Neuronal stem cell (in vitro differentiated cells): ENCODE results near the gene GPR160.

Experiments used
- DNase-seq: peaks from one replicate; pipeline ENCODE4 v3.0.0-alpha.2; 2013; ENCODE audit warnings: low spot score
- H2AFZ ChIP-seq: one replicate; pipeline ENCODE4 v1.6.1; 2013; ENCODE audit warnings: mild to moderate bottlenecking, low read length, inconsistent platforms
- H2AK5ac ChIP-seq: 2 replicates; pipeline ENCODE4 v1.6.1; 2013; ENCODE audit warnings: low read depth, mild to moderate bottlenecking, inconsistent platforms, low read length, moderate library complexity, mixed read lengths
- H2BK120ac ChIP-seq: 2 replicates; pipeline ENCODE4 v1.6.1; 2013; ENCODE audit warnings: low read depth, mild to moderate bottlenecking, inconsistent platforms, low read length, moderate library complexity, mixed read lengths
- H2BK12ac ChIP-seq: one replicate; pipeline ENCODE4 v1.6.1; 2013; ENCODE audit warnings: low read length, inconsistent platforms
- H2BK15ac ChIP-seq: 2 replicates; pipeline ENCODE4 v1.6.1; 2013; ENCODE audit warnings: mild to moderate bottlenecking, low read length, inconsistent platforms, mixed read lengths
- H2BK5ac ChIP-seq: one replicate; pipeline ENCODE4 v1.6.1; 2013; ENCODE audit warnings: inconsistent platforms, mild to moderate bottlenecking, low read length, moderate library complexity
- H3K14ac ChIP-seq: one replicate; pipeline ENCODE4 v1.6.1; 2013; ENCODE audit warnings: low read length, inconsistent platforms
- H3K18ac ChIP-seq: 2 replicates; pipeline ENCODE4 v1.6.1; 2013; ENCODE audit warnings: low read length, inconsistent platforms
- H3K23ac ChIP-seq: 2 replicates; pipeline ENCODE4 v1.6.1; 2013; ENCODE audit warnings: low read depth, mild to moderate bottlenecking, mixed read lengths, low read length, inconsistent platforms; ENCODE audit not compliant: poor library complexity
- H3K27ac ChIP-seq: replicated peaks from 3 replicates; pipeline ENCODE4 v1.5.1; 2013; ENCODE audit warnings: low read length, inconsistent platforms
- H3K27me3 ChIP-seq, 3 experiments: 2 replicates each; pipeline ENCODE4 v1.6.1; 2013; ENCODE audit warnings: low read length in 3 of 3, mild to moderate bottlenecking in 2 of 3, inconsistent platforms in 1 of 3, low read depth in 1 of 3, mixed read lengths in 1 of 3, moderate library complexity in 1 of 3; ENCODE audit not compliant: control insufficient read depth in 3 of 3, insufficient read depth in 3 of 3
- H3K36me3 ChIP-seq, 2 donors: replicated peaks in 1 of 2; 2 replicates each; pipeline ENCODE4 v1.6.1; 2013; ENCODE audit warnings: low read length in 2 of 2; ENCODE audit not compliant: control insufficient read depth in 2 of 2, insufficient read depth in 2 of 2
- H3K4ac ChIP-seq: 2 replicates; pipeline ENCODE4 v1.6.1; 2013; ENCODE audit warnings: inconsistent platforms, mild to moderate bottlenecking, low read length, moderate library complexity
- H3K4me1 ChIP-seq, 2 donors: 1 replicate in 1 of 2; 2 replicates in 1 of 2; pipeline ENCODE4 v1.6.1; 2013; ENCODE audit warnings: low read length in 2 of 2, low read depth in 1 of 2; ENCODE audit not compliant: control insufficient read depth in 2 of 2, insufficient read depth in 1 of 2
- H3K4me2 ChIP-seq: one replicate; pipeline ENCODE4 v1.6.1; 2013; ENCODE audit warnings: mild to moderate bottlenecking, low read length, inconsistent platforms; ENCODE audit not compliant: insufficient read depth, poor library complexity, severe bottlenecking
- H3K4me3 ChIP-seq, 2 donors: 2 replicates each; pipeline ENCODE4 v1.5.1; 2013; ENCODE audit warnings: low read length in 2 of 2, mild to moderate bottlenecking in 2 of 2, inconsistent platforms in 1 of 2, moderate library complexity in 1 of 2
- H3K79me1 ChIP-seq: one replicate; pipeline ENCODE4 v1.6.1; 2013; ENCODE audit warnings: low read depth, mild to moderate bottlenecking, inconsistent platforms, low read length, moderate library complexity
- H3K9ac ChIP-seq: one replicate; pipeline ENCODE4 v1.6.1; 2013; ENCODE audit warnings: mild to moderate bottlenecking, low read depth, low read length, inconsistent platforms; ENCODE audit not compliant: poor library complexity
- H3K9me3 ChIP-seq, 2 donors: replicated peaks in 1 of 2; 2 replicates each; pipeline versions ENCODE3 to v1.6.1; 2013; ENCODE audit warnings: low read length in 2 of 2, mild to moderate bottlenecking in 2 of 2, inconsistent platforms in 1 of 2, low read depth in 1 of 2, mixed read lengths in 1 of 2, moderate library complexity in 1 of 2; ENCODE audit not compliant: control insufficient read depth in 2 of 2, insufficient read depth in 1 of 2
- H4K8ac ChIP-seq: one replicate; pipeline ENCODE4 v1.6.1; 2013; ENCODE audit warnings: low read depth, mild to moderate bottlenecking, inconsistent platforms, low read length, moderate library complexity
- H4K91ac ChIP-seq: one replicate; pipeline ENCODE4 v1.6.1; 2013; ENCODE audit warnings: low read length, low read depth, mild to moderate bottlenecking, inconsistent platforms; ENCODE audit not compliant: poor library complexity
- WGBS, 2 donors: extraction: QIAGEN DNeasy Blood & Tissue Kit; methylation state at CpG; one replicate each; pipeline ENCODE4 v1.1.7; 2013; ENCODE audit warnings: missing lambda C conversion rate in 2 of 2, mixed read lengths in 1 of 2; ENCODE audit not compliant: insufficient read length in 2 of 2, insufficient replicate concordance in 1 of 2; ENCODE audit errors: extremely low coverage in 2 of 2; 5-methylcytosine and 5-hydroxymethylcytosine counted together

The GPR160 gene

DNA sequence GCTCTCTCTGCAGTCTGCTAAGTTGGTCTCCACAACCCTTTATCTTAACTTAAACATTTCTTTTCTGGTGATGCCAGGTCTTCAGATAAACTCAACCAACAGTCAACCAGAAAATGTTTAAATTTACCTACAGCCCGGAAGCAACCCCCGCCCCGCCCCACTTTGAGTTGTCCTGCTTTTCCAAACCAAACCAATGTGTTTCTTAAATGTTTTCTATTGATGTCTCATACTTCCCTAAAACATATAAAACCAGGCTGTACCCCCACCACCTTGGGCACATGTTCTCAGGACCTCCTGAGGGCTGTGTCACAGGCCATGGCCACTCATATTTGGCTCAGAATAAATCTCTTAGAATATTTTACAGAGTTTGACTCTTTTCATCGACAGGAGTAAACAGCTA, 13.2 kb upstream of the GPR160 start:
- DNase-seq = no peak
- Histone ChIP-seq H3K18ac (no peak overlapping the region), H3K9me3 (no peaks in the 10 kb centered on the region), H2AK5ac (no peak overlapping the region), H3K4ac (no peak overlapping the region), H4K91ac (no peak overlapping the region), H2BK120ac (no peak overlapping the region), H2BK5ac (no peak overlapping the region), H3K27me3 (peaks cover 0 to 11% (median 0%) of the 10 kb centered on the region in 3 experiments), H4K8ac (no peak overlapping the region), H3K4me1 (no peaks in the 10 kb centered on the region), H3K9ac (no peak overlapping the region), H3K36me3 (no peaks in the 10 kb centered on the region), H3K4me3 (no peak overlapping the region), H3K23ac (no peak overlapping the region), H3K27ac (no peak overlapping the region), H2BK12ac (no peak overlapping the region), H3K14ac (no peak overlapping the region), H3K4me2 (no peak overlapping the region), H3K79me1 (no peaks in the 10 kb centered on the region), H2AFZ (no peak overlapping the region), H2BK15ac (no peak overlapping the region)
- WGBS, 2 donors = no CpG with 5 or more reads among the region's 4 CpGs

DNA sequence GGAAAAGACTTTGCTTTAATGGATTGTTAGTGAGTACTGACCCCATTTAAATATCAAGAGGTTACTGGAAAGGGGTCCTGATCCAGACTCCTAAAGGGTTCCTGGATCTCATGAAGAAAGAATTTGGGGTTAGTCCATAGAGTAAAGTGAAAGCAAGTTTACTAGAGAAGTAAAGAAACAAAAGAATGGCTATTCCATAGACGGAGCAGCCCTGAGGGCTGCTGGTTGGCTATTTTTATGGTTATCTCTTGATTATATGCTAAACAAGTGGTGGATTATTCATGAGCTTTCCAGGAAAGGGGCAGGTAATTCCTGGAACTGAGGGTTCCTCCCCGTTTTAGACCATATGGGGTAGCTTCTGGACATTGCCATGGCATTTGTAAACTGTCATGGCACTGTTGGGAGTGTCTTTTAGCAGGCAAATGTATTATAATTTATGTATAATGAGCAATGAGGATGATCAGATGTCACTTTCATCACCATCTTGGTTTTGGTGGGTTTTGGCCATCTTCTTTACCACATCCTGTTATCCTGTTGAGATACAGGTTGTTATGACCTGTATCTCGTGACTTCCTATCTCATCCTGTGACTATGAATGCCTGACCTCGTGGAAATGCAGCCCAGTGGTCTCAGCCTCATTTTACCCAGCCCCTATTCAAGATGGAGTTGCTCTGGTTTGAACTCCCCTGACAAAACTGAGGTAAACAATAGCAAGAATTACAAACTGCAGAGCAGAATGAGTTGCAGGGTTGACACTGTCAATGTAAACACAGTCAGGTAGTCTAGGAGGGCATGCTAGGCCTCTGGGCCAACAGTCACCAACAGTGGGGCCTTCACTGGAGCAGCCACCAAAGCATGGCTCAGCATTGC, 10.3 kb upstream of the GPR160 start:
- H3K4me1 ChIP-seq = no peaks in the 10 kb centered on the region
- no peak overlapping the region for H2BK5ac ChIP-seq
- no peak overlapping the region for H3K4ac ChIP-seq
- H3K27me3 ChIP-seq = peaks cover 0 to 8% (median 0%) of the 10 kb centered on the region in 3 experiments
- no peak overlapping the region for H2AFZ ChIP-seq
- H3K27ac ChIP-seq = no peak overlapping the region
- H2BK12ac ChIP-seq = no peak overlapping the region
- no peak overlapping the region for H3K4me3 ChIP-seq
- H3K18ac ChIP-seq = no peak overlapping the region
- H4K91ac ChIP-seq = no peak overlapping the region
- no peaks in the 10 kb centered on the region for H3K36me3 ChIP-seq
- H3K14ac ChIP-seq = no peak overlapping the region
- no peak overlapping the region for H4K8ac ChIP-seq
- no peaks in the 10 kb centered on the region for H3K79me1 ChIP-seq
- no peak for DNase-seq
- no peak overlapping the region for H2BK120ac ChIP-seq
- H3K9ac ChIP-seq = no peak overlapping the region
- no peak overlapping the region for H2BK15ac ChIP-seq
- no peak overlapping the region for H2AK5ac ChIP-seq
- WGBS, 2 donors = no CpG with 5 or more reads among the region's 4 CpGs
- no peak overlapping the region for H3K4me2 ChIP-seq
- H3K23ac ChIP-seq = no peak overlapping the region
- no peaks in the 10 kb centered on the region for H3K9me3 ChIP-seq

DNA sequence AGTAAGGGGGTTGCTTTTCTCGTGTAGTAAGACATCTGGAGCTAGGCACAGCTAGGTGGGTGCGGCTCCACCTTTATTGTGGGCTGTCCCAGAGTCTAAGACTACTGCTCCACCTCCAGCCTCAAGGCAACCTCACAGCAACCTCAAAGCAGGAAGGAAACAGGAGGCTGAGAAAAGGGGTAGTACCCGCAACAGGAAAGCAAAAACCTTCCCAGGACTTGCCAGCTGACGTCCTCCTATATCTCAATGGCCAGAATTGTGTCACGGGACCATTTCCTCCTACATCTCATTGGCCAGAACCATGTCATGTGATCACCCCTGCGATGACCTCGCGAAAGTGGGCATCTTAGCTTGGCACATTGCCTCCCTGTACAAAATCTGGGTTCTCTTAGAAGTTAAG, 4.3 kb upstream of the GPR160 start:
- Histone ChIP-seq H2BK15ac (no peak overlapping the region), H3K27ac (no peak overlapping the region), H3K14ac (no peak overlapping the region), H3K4me1 (no peaks in the 10 kb centered on the region), H2AFZ (peak overlapping the region; percentile 1), H2BK5ac (no peak overlapping the region), H3K36me3 (no peaks in the 10 kb centered on the region), H2AK5ac (no peak overlapping the region), H3K4me2 (no peak overlapping the region), H3K79me1 (no peaks in the 10 kb centered on the region), H4K91ac (no peak overlapping the region), H4K8ac (no peak overlapping the region), H3K18ac (no peak overlapping the region), H3K4me3 (no peak overlapping the region), H3K9ac (no peak overlapping the region), H3K23ac (no peak overlapping the region), H3K4ac (no peak overlapping the region), H3K9me3 (no peaks in the 10 kb centered on the region), H2BK12ac (no peak overlapping the region), H3K27me3 (peaks cover 0 to 16% (median 8%) of the 10 kb centered on the region in 3 experiments), H2BK120ac (no peak overlapping the region)
- no peak for DNase-seq
- WGBS, 2 donors = no CpG with 5 or more reads among the region's 8 CpGs

DNA sequence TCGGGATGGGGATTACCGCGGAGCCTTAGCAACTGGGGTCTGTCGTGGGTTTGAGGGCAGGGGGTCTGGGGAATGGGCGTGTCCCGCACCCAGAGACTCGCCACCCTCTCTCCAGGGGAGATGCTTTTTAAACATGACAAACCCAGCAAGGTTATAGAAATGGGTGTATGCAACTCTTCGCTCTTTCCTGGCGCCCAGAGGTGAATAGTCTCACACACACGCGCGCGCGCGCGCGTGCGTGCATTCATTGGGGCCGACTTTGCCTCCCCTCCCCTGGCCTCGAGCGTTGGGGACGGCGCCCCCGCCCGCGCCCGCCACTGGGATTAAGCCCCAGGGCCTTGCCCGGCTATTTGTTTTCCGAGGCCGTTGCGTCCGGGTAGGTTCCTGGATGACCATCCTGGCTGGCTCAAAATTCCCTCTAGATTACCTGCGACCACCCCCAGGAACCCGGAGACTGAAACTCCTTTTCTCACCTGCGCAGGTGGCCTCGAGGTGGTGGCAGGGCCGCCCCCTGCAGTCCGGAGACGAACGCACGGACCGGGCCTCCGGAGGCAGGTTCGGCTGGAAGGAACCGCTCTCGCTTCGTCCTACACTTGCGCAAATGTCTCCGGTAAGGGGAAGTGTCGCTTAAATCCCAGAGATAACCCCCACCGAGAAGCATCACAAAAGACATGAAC, 777 bp downstream of the GPR160 start:
- peak overlapping the region; percentile 95 for H2AFZ ChIP-seq
- H2BK15ac ChIP-seq = no peak overlapping the region
- no peak overlapping the region for H4K91ac ChIP-seq
- H2AK5ac ChIP-seq = no peak overlapping the region
- H3K27ac ChIP-seq = no peak overlapping the region
- WGBS, 2 donors = no CpG with 5 or more reads among the region's 51 CpGs
- no peak overlapping the region for H2BK120ac ChIP-seq
- peak overlapping the region; percentile 71 for H3K18ac ChIP-seq
- H3K23ac ChIP-seq = no peak overlapping the region
- no peaks in the 10 kb centered on the region for H3K36me3 ChIP-seq
- no peak overlapping the region for H2BK5ac ChIP-seq
- H3K4me2 ChIP-seq = peak overlapping the region; percentile 89
- peak overlapping the region; percentile 51 for H3K14ac ChIP-seq
- H3K4me1 ChIP-seq = peaks cover 0 to 6% of the 10 kb centered on the region in 2 donors
- H3K4ac ChIP-seq = no peak overlapping the region
- H3K79me1 ChIP-seq = no peaks in the 10 kb centered on the region
- H3K9ac ChIP-seq = no peak overlapping the region
- no peak overlapping the region for H4K8ac ChIP-seq
- H2BK12ac ChIP-seq = no peak overlapping the region
- no peak for DNase-seq
- H3K9me3 ChIP-seq = no peaks in the 10 kb centered on the region
- H3K27me3 ChIP-seq = peaks cover 0 to 57% (median 19%) of the 10 kb centered on the region in 3 experiments
- peak overlapping the region; percentile 43 to 87 for H3K4me3 ChIP-seq
